NK-92 (cell line): ENCODE measurements around the gene SPTBN1.

Experiments used
- DNase-seq: peaks from one replicate; lab custom pipeline; 2025; ENCODE audit not compliant: unreplicated experiment; lab: John Stamatoyannopoulos, UW

The SPTBN1 gene

GRCh38 chr2:54550547-54550946, 94.4 kb downstream of the SPTBN1 start:
- DNase-seq = no peak

- DNase-seq = no peak
These were observed 95.1 kb downstream of the SPTBN1 start for GRCh38 chr2:54551123-54551756.

GRCh38 chr2:54553075-54553474, 96.9 kb downstream of the SPTBN1 start:
- no peak for DNase-seq

- no peak for DNase-seq
These were observed 97.6 kb downstream of the SPTBN1 start for GRCh38 chr2:54553775-54554174.

- no peak for DNase-seq
These were observed 99.3 kb downstream of the SPTBN1 start for GRCh38 chr2:54555318-54555837.

GRCh38 chr2:54556621-54557121, 100.5 kb downstream of the SPTBN1 start:
- DNase-seq = no peak

GRCh38 chr2:54557211-54557600, 101.1 kb downstream of the SPTBN1 start:
- no peak for DNase-seq

- DNase-seq = no peak
These were observed 101.6 kb downstream of the SPTBN1 start for GRCh38 chr2:54557601-54558187.

- no peak for DNase-seq
These were observed 102.3 kb downstream of the SPTBN1 start for GRCh38 chr2:54558188-54559005.

GRCh38 chr2:54559006-54559445, 102.9 kb downstream of the SPTBN1 start:
- no peak for DNase-seq

- no peak for DNase-seq
These were observed 103.5 kb downstream of the SPTBN1 start for GRCh38 chr2:54559593-54560145.

GRCh38 chr2:54560146-54560881, 104.2 kb downstream of the SPTBN1 start:
- DNase-seq = no peak

GRCh38 chr2:54561010-54561409, 104.9 kb downstream of the SPTBN1 start:
- no peak for DNase-seq

- DNase-seq = no peak
These were observed 108.3 kb downstream of the SPTBN1 start for GRCh38 chr2:54564439-54564838.

- no peak for DNase-seq
These were observed 109.4 kb downstream of the SPTBN1 start for GRCh38 chr2:54565551-54565950.

GRCh38 chr2:54566896-54567295, 110.8 kb downstream of the SPTBN1 start:
- no peak for DNase-seq

- no peak for DNase-seq
These were observed 112.8 kb downstream of the SPTBN1 start for GRCh38 chr2:54568876-54569321.

GRCh38 chr2:54569745-54570301, 113.7 kb downstream of the SPTBN1 start:
- no peak for DNase-seq

GRCh38 chr2:54570321-54570855, 114.3 kb downstream of the SPTBN1 start:
- no peak for DNase-seq
